GM23338 (cell line): ENCODE results near the gene SCARF1. TPM values are rescaled to one million over a fixed set of nuclear protein-coding genes. Genes with fewer than 3 reads are reported as not detected.

Experiments
- ATAC-seq: fragments of 200-7000 bp; cut with Tn5 transposase; 3 replicates; pipeline ENCODE4 v1.9.1; 2020
- DNase-seq: peaks from one replicate; pipeline ENCODE4 v3.0.0-alpha.2; 2015; ENCODE audit warnings: low spot score
- H2AFZ ChIP-seq: fragments of 200-600 bp; sonication (generic); 2 replicates; pipeline ENCODE4 v1.8.0; 2016; ENCODE audit warnings: antibody characterized with exemption, mild to moderate bottlenecking, moderate library complexity
- H3F3A ChIP-seq: fragments of 200-600 bp; sonication (generic); replicated peaks from 2 replicates; pipeline ENCODE4 v1.8.0; 2017; ENCODE audit warnings: antibody characterized with exemption, mixed run types, low read depth
- H3K27ac ChIP-seq: fragments of 200-600 bp; sonication (generic); 2 replicates; pipeline ENCODE4 v1.6.1; 2016; ENCODE audit warnings: low read depth
- H3K27me3 ChIP-seq: fragments of 200-600 bp; sonication (generic); 2 replicates; pipeline ENCODE4 v1.8.0; 2016; ENCODE audit warnings: mild to moderate bottlenecking, mixed run types, moderate library complexity; ENCODE audit not compliant: insufficient read depth
- H3K36me3 ChIP-seq: fragments of 200-600 bp; sonication (generic); 2 replicates; pipeline ENCODE4 v1.8.0; 2016; ENCODE audit warnings: mild to moderate bottlenecking; ENCODE audit not compliant: insufficient read depth
- H3K4me1 ChIP-seq: fragments of 200-600 bp; sonication (generic); 2 replicates; pipeline ENCODE4 v1.8.0; 2016; ENCODE audit warnings: mild to moderate bottlenecking, moderate library complexity; ENCODE audit not compliant: insufficient read depth
- H3K4me2 ChIP-seq: fragments of 200-600 bp; sonication (generic); 2 replicates; pipeline ENCODE4 v1.7.1; 2017; ENCODE audit warnings: mixed run types
- H3K4me3 ChIP-seq: fragments of 200-600 bp; sonication (generic); 2 replicates; pipeline ENCODE4 v1.6.1; 2016; ENCODE audit warnings: mixed run types
- H3K79me2 ChIP-seq: fragments of 200-600 bp; sonication (generic); replicated peaks from 2 replicates; pipeline ENCODE4 v1.8.0; 2017; ENCODE audit warnings: mild to moderate bottlenecking; ENCODE audit not compliant: insufficient read depth
- H3K9me2 ChIP-seq: fragments of 200-600 bp; sonication (generic); 2 replicates; pipeline ENCODE4 v1.8.0; 2017; ENCODE audit not compliant: insufficient read depth
- H4K20me1 ChIP-seq: fragments of 200-600 bp; sonication (generic); replicated peaks from 2 replicates; pipeline ENCODE4 v1.8.0; 2017; ENCODE audit warnings: mild to moderate bottlenecking; ENCODE audit not compliant: insufficient read depth
- H3K27ac Mint-ChIP-seq: 2 replicates; pipeline ENCODE4 v1.8.0; 2020; ENCODE audit warnings: inconsistent platforms, mild to moderate bottlenecking, moderate library complexity, mixed read lengths
- H3K27me3 Mint-ChIP-seq: 3 replicates; pipeline ENCODE4 v1.8.0; 2022; ENCODE audit warnings: low read depth, mild to moderate bottlenecking, moderate library complexity, mixed read lengths, inconsistent platforms; ENCODE audit not compliant: insufficient read depth, poor library complexity
- H3K36me3 Mint-ChIP-seq: 3 replicates; pipeline ENCODE4 v1.8.0; 2021; ENCODE audit warnings: low read depth, mild to moderate bottlenecking, inconsistent platforms, moderate library complexity, mixed read lengths
- H3K4me1 Mint-ChIP-seq: 3 replicates; pipeline ENCODE4 v1.8.0; 2020; ENCODE audit warnings: mild to moderate bottlenecking, inconsistent platforms, mixed read lengths
- H3K4me3 Mint-ChIP-seq: 3 replicates; pipeline ENCODE4 v1.8.0; 2021; ENCODE audit warnings: moderate library complexity, mild to moderate bottlenecking, inconsistent platforms, mixed read lengths
- H3K9me3 Mint-ChIP-seq: 3 replicates; pipeline ENCODE4 v1.8.0; 2020; ENCODE audit warnings: moderate library complexity, mild to moderate bottlenecking, inconsistent platforms, mixed read lengths
- CREB1 ChIP-seq: fragments of 250-450 bp; sonication (Bioruptor Pico); IDR thresholded peaks from 2 replicates; pipeline ENCODE4 v1.5.0; 2020; ENCODE audit warnings: low read depth, mild to moderate bottlenecking, moderate library complexity
- EZH2 ChIP-seq: fragments of 200-600 bp; sonication (generic); IDR thresholded peaks from one replicate; pipeline ENCODE4 v1.8.0; 2017; ENCODE audit warnings: antibody characterized with exemption, mild to moderate bottlenecking, low read depth; ENCODE audit not compliant: unreplicated experiment
- EZH2phosphoT487 ChIP-seq: fragments of 200-600 bp; sonication (generic); IDR thresholded peaks from one replicate; pipeline ENCODE4 v1.8.1; 2018; ENCODE audit warnings: antibody characterized with exemption; ENCODE audit not compliant: unreplicated experiment
- JUNB ChIP-seq: IDR thresholded peaks from one replicate; pipeline ENCODE4 v1.6.1; 2016; ENCODE audit warnings: antibody characterized with exemption; ENCODE audit not compliant: unreplicated experiment
- POLR2AphosphoS5 ChIP-seq: IDR thresholded peaks from 2 replicates; pipeline ENCODE4 v1.6.1; 2016; ENCODE audit warnings: antibody characterized with exemption, low read depth
- ZNF114 ChIP-seq: fragments of 250-450 bp; sonication (Bioruptor Pico); IDR thresholded peaks from 2 replicates; pipeline ENCODE4 v1.5.0; 2020; ENCODE audit warnings: mild to moderate bottlenecking, moderate library complexity
- ZNF331 ChIP-seq: fragments of 250-450 bp; sonication (Bioruptor Pico); IDR thresholded peaks from 2 replicates; pipeline ENCODE4 v1.5.0; 2020; ENCODE audit warnings: low read depth, mild to moderate bottlenecking, moderate library complexity
- polyA plus RNA-seq: library from polyadenylated mRNA; unstranded; fragments of >200 nt; fragmentation: Nextera tagmentation; extraction: Ambion mirVana; gene quantifications from 2 replicates; pipeline ENCODE4 v1.2.1, GENCODE V29; 2016
- total RNA-seq: library from RNA; depleted of rRNA; stranded (reverse); fragments of >200 nt; shearing (Covaris generic); gene quantifications from 2 replicates; pipeline ENCODE4 v1.2.3, GENCODE V29; 2014
- TF ChIP-seq, protein P1 (sequence below): IDR thresholded peaks from 2 replicates; pipeline ENCODE4 v1.6.1; 2016; ENCODE audit warnings: antibody characterized with exemption
- TF ChIP-seq, protein P2 (sequence below), 2 experiments: fragments of 200-600 bp in 1 of 2; sonication (generic) in 1 of 2; conservative IDR thresholded peaks; 2 replicates each; pipeline versions ENCODE4 v1.5.1 to v1.6.1; 2016 to 2017; ENCODE audit warnings: antibody characterized with exemption in 2 of 2, low read depth in 2 of 2, mild to moderate bottlenecking in 2 of 2, moderate library complexity in 1 of 2
- TF ChIP-seq, protein P3 (sequence below): IDR thresholded peaks from one replicate; pipeline ENCODE4 v1.6.1; 2018; ENCODE audit warnings: antibody characterized with exemption; ENCODE audit not compliant: unreplicated experiment

The SCARF1 gene
- total and polyA plus RNA-seq, 2 experiments from 2014 or later: 0.76 to 1.6 TPM

DNA sequence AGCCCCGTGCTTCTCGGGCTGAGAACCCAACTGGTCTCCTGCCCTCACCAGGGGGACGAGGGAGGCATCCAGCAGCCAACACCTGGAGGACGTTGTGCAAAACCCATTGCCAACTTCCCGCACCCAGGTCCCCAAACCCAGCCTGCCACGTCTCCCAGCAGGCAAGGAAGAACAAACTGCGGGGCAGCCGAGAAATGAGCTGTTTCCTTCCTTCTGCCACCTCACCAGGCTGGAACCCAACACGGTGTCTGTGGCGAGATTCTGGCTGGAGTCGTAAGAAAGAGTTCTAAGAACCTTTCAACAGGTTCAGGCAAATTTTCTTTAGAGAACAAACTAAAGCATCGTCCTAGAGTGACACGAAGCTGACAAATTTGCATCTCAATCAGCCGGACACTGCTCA is 20.5 kb downstream of the SCARF1 start:
- DNase-seq (no peak), ATAC-seq (no peak)
- Mint-ChIP-seq H3K27me3 (peaks cover 12% of the 10 kb centered on the region), H3K4me3 (no peak overlapping the region), H3K36me3 (no peaks in the 10 kb centered on the region; the same call in 2 of the 3 replicates), H3K27ac (no peak overlapping the region), H3K4me1 (peaks cover 27% of the 10 kb centered on the region), H3K9me3 (no peaks in the 10 kb centered on the region; the same call in 2 of the 3 replicates)
- H3K4me3 ChIP-seq: no peak overlapping the region
- H3F3A ChIP-seq: 0 out of 2 replicates have a peak, but pooled peaks cover 9% of the 10 kb centered on the region
- peaks cover 8% of the 10 kb centered on the region; the same call in 1 of the 2 replicates for H3K27me3 ChIP-seq
- no peaks in the 10 kb centered on the region; the same call in 1 of the 2 replicates for H3K4me1 ChIP-seq
- H2AFZ ChIP-seq: no peak overlapping the region
- H3K79me2 ChIP-seq: no peaks in the 10 kb centered on the region
- TF ChIP-seq JUNB (no peak), EZH2 (no peak), POLR2AphosphoS5 (no peak), ZNF331 (CRISPR knock-in tag) (no peak), CREB1 (CRISPR knock-in tag) (no peak), ZNF114 (no peak)
- TF ChIP-seq, protein P1, sequence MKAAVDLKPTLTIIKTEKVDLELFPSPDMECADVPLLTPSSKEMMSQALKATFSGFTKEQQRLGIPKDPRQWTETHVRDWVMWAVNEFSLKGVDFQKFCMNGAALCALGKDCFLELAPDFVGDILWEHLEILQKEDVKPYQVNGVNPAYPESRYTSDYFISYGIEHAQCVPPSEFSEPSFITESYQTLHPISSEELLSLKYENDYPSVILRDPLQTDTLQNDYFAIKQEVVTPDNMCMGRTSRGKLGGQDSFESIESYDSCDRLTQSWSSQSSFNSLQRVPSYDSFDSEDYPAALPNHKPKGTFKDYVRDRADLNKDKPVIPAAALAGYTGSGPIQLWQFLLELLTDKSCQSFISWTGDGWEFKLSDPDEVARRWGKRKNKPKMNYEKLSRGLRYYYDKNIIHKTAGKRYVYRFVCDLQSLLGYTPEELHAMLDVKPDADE: no peak
- TF ChIP-seq, protein P2, sequence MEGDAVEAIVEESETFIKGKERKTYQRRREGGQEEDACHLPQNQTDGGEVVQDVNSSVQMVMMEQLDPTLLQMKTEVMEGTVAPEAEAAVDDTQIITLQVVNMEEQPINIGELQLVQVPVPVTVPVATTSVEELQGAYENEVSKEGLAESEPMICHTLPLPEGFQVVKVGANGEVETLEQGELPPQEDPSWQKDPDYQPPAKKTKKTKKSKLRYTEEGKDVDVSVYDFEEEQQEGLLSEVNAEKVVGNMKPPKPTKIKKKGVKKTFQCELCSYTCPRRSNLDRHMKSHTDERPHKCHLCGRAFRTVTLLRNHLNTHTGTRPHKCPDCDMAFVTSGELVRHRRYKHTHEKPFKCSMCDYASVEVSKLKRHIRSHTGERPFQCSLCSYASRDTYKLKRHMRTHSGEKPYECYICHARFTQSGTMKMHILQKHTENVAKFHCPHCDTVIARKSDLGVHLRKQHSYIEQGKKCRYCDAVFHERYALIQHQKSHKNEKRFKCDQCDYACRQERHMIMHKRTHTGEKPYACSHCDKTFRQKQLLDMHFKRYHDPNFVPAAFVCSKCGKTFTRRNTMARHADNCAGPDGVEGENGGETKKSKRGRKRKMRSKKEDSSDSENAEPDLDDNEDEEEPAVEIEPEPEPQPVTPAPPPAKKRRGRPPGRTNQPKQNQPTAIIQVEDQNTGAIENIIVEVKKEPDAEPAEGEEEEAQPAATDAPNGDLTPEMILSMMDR (conservative IDR thresholded peaks at IDR 0.05; ENCODE audit: low read depth in 2 of 2): no peak
- H4K20me1 ChIP-seq: no peaks in the 10 kb centered on the region
- H3K9me2 ChIP-seq: no peaks in the 10 kb centered on the region
- no peak overlapping the region for H3K4me2 ChIP-seq
- H3K27ac ChIP-seq: no peak overlapping the region
- H3K36me3 ChIP-seq: no peaks in the 10 kb centered on the region

DNA sequence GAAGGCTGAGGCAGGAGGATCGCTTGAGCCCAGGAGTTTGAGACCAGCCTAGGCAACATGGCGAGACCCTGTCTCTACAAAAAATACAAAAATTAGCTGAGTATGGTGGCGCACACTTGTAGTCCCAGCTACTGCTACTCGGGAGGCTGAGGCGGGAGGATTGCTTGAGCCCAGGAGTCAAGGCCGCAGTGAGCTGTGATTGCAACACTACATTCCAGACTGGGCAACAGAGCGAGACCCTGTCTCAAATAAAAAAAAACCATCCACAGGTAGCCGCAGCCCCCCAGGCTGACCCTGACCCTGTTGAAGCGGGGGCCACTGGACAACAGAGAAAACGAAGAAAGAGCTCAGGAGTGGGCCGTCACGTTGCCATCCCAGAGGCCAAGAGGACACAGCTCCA is 20.9 kb downstream of the SCARF1 start:
- Mint-ChIP-seq H3K4me1 (peaks cover 28% of the 10 kb centered on the region), H3K4me3 (no peak overlapping the region), H3K9me3 (no peaks in the 10 kb centered on the region), H3K27ac (no peak overlapping the region), H3K27me3 (peaks cover 10% of the 10 kb centered on the region), H3K36me3 (no peaks in the 10 kb centered on the region; the same call in 2 of the 3 replicates)
- no peaks in the 10 kb centered on the region for H3K79me2 ChIP-seq
- no peak overlapping the region for H3K4me3 ChIP-seq
- no peak overlapping the region for H2AFZ ChIP-seq
- H3K27ac ChIP-seq: no peak overlapping the region
- H3K36me3 ChIP-seq: no peaks in the 10 kb centered on the region
- no peaks in the 10 kb centered on the region for H4K20me1 ChIP-seq
- 0 out of 2 replicates have a peak, but pooled peaks cover 8% of the 10 kb centered on the region for H3F3A ChIP-seq
- DNase-seq (no peak), ATAC-seq (no peak)
- H3K27me3 ChIP-seq: peaks cover 8% of the 10 kb centered on the region; the same call in 1 of the 2 replicates
- no peak overlapping the region for H3K4me2 ChIP-seq
- H3K9me2 ChIP-seq: no peaks in the 10 kb centered on the region
- H3K4me1 ChIP-seq: no peaks in the 10 kb centered on the region; the same call in 1 of the 2 replicates
- TF ChIP-seq, protein P2 (conservative IDR thresholded peaks at IDR 0.05; ENCODE audit: low read depth in 2 of 2): no peak
- TF ChIP-seq, protein P3, sequence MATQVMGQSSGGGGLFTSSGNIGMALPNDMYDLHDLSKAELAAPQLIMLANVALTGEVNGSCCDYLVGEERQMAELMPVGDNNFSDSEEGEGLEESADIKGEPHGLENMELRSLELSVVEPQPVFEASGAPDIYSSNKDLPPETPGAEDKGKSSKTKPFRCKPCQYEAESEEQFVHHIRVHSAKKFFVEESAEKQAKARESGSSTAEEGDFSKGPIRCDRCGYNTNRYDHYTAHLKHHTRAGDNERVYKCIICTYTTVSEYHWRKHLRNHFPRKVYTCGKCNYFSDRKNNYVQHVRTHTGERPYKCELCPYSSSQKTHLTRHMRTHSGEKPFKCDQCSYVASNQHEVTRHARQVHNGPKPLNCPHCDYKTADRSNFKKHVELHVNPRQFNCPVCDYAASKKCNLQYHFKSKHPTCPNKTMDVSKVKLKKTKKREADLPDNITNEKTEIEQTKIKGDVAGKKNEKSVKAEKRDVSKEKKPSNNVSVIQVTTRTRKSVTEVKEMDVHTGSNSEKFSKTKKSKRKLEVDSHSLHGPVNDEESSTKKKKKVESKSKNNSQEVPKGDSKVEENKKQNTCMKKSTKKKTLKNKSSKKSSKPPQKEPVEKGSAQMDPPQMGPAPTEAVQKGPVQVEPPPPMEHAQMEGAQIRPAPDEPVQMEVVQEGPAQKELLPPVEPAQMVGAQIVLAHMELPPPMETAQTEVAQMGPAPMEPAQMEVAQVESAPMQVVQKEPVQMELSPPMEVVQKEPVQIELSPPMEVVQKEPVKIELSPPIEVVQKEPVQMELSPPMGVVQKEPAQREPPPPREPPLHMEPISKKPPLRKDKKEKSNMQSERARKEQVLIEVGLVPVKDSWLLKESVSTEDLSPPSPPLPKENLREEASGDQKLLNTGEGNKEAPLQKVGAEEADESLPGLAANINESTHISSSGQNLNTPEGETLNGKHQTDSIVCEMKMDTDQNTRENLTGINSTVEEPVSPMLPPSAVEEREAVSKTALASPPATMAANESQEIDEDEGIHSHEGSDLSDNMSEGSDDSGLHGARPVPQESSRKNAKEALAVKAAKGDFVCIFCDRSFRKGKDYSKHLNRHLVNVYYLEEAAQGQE: no peak
- TF ChIP-seq, protein P1: no peak
- TF ChIP-seq EZH2 (no peak), CREB1 (CRISPR knock-in tag) (no peak), JUNB (no peak), EZH2phosphoT487 (no peak), POLR2AphosphoS5 (no peak), ZNF114 (no peak)
